Neuronal stem cell (in vitro differentiated cells): ENCODE data around the gene PTPRCAP.

Experiments
- DNase-seq: peaks from one replicate; pipeline ENCODE4 v3.0.0-alpha.2; 2013; ENCODE audit warnings: low spot score
- H2AFZ ChIP-seq: one replicate; pipeline ENCODE4 v1.6.1; 2013; ENCODE audit warnings: mild to moderate bottlenecking, low read length, inconsistent platforms
- H2AK5ac ChIP-seq: 2 replicates; pipeline ENCODE4 v1.6.1; 2013; ENCODE audit warnings: low read depth, mild to moderate bottlenecking, inconsistent platforms, low read length, moderate library complexity, mixed read lengths
- H2BK120ac ChIP-seq: 2 replicates; pipeline ENCODE4 v1.6.1; 2013; ENCODE audit warnings: low read depth, mild to moderate bottlenecking, inconsistent platforms, low read length, moderate library complexity, mixed read lengths
- H2BK12ac ChIP-seq: one replicate; pipeline ENCODE4 v1.6.1; 2013; ENCODE audit warnings: low read length, inconsistent platforms
- H2BK15ac ChIP-seq: 2 replicates; pipeline ENCODE4 v1.6.1; 2013; ENCODE audit warnings: mild to moderate bottlenecking, low read length, inconsistent platforms, mixed read lengths
- H2BK5ac ChIP-seq: one replicate; pipeline ENCODE4 v1.6.1; 2013; ENCODE audit warnings: inconsistent platforms, mild to moderate bottlenecking, low read length, moderate library complexity
- H3K14ac ChIP-seq: one replicate; pipeline ENCODE4 v1.6.1; 2013; ENCODE audit warnings: low read length, inconsistent platforms
- H3K18ac ChIP-seq: 2 replicates; pipeline ENCODE4 v1.6.1; 2013; ENCODE audit warnings: low read length, inconsistent platforms
- H3K23ac ChIP-seq: 2 replicates; pipeline ENCODE4 v1.6.1; 2013; ENCODE audit warnings: low read depth, mild to moderate bottlenecking, mixed read lengths, low read length, inconsistent platforms; ENCODE audit not compliant: poor library complexity
- H3K27ac ChIP-seq: replicated peaks from 3 replicates; pipeline ENCODE4 v1.5.1; 2013; ENCODE audit warnings: low read length, inconsistent platforms
- H3K27me3 ChIP-seq, 3 experiments: 2 replicates each; pipeline ENCODE4 v1.6.1; 2013; ENCODE audit warnings: low read length in 3 of 3, mild to moderate bottlenecking in 2 of 3, inconsistent platforms in 1 of 3, low read depth in 1 of 3, mixed read lengths in 1 of 3, moderate library complexity in 1 of 3; ENCODE audit not compliant: control insufficient read depth in 3 of 3, insufficient read depth in 3 of 3
- H3K36me3 ChIP-seq, 2 donors: replicated peaks in 1 of 2; 2 replicates each; pipeline ENCODE4 v1.6.1; 2013; ENCODE audit warnings: low read length in 2 of 2; ENCODE audit not compliant: control insufficient read depth in 2 of 2, insufficient read depth in 2 of 2
- H3K4ac ChIP-seq: 2 replicates; pipeline ENCODE4 v1.6.1; 2013; ENCODE audit warnings: inconsistent platforms, mild to moderate bottlenecking, low read length, moderate library complexity
- H3K4me1 ChIP-seq, 2 donors: 1 replicate in 1 of 2; 2 replicates in 1 of 2; pipeline ENCODE4 v1.6.1; 2013; ENCODE audit warnings: low read length in 2 of 2, low read depth in 1 of 2; ENCODE audit not compliant: control insufficient read depth in 2 of 2, insufficient read depth in 1 of 2
- H3K4me2 ChIP-seq: one replicate; pipeline ENCODE4 v1.6.1; 2013; ENCODE audit warnings: mild to moderate bottlenecking, low read length, inconsistent platforms; ENCODE audit not compliant: insufficient read depth, poor library complexity, severe bottlenecking
- H3K4me3 ChIP-seq, 2 donors: 2 replicates each; pipeline ENCODE4 v1.5.1; 2013; ENCODE audit warnings: low read length in 2 of 2, mild to moderate bottlenecking in 2 of 2, inconsistent platforms in 1 of 2, moderate library complexity in 1 of 2
- H3K79me1 ChIP-seq: one replicate; pipeline ENCODE4 v1.6.1; 2013; ENCODE audit warnings: low read depth, mild to moderate bottlenecking, inconsistent platforms, low read length, moderate library complexity
- H3K9ac ChIP-seq: one replicate; pipeline ENCODE4 v1.6.1; 2013; ENCODE audit warnings: mild to moderate bottlenecking, low read depth, low read length, inconsistent platforms; ENCODE audit not compliant: poor library complexity
- H3K9me3 ChIP-seq, 2 donors: replicated peaks in 1 of 2; 2 replicates each; pipeline versions ENCODE3 to v1.6.1; 2013; ENCODE audit warnings: low read length in 2 of 2, mild to moderate bottlenecking in 2 of 2, inconsistent platforms in 1 of 2, low read depth in 1 of 2, mixed read lengths in 1 of 2, moderate library complexity in 1 of 2; ENCODE audit not compliant: control insufficient read depth in 2 of 2, insufficient read depth in 1 of 2
- H4K8ac ChIP-seq: one replicate; pipeline ENCODE4 v1.6.1; 2013; ENCODE audit warnings: low read depth, mild to moderate bottlenecking, inconsistent platforms, low read length, moderate library complexity
- H4K91ac ChIP-seq: one replicate; pipeline ENCODE4 v1.6.1; 2013; ENCODE audit warnings: low read length, low read depth, mild to moderate bottlenecking, inconsistent platforms; ENCODE audit not compliant: poor library complexity
- WGBS, 2 donors: extraction: QIAGEN DNeasy Blood & Tissue Kit; methylation state at CpG; one replicate each; pipeline ENCODE4 v1.1.7; 2013; ENCODE audit warnings: missing lambda C conversion rate in 2 of 2, mixed read lengths in 1 of 2; ENCODE audit not compliant: insufficient read length in 2 of 2, insufficient replicate concordance in 1 of 2; ENCODE audit errors: extremely low coverage in 2 of 2; 5-methylcytosine and 5-hydroxymethylcytosine counted together

Gene PTPRCAP

DNA sequence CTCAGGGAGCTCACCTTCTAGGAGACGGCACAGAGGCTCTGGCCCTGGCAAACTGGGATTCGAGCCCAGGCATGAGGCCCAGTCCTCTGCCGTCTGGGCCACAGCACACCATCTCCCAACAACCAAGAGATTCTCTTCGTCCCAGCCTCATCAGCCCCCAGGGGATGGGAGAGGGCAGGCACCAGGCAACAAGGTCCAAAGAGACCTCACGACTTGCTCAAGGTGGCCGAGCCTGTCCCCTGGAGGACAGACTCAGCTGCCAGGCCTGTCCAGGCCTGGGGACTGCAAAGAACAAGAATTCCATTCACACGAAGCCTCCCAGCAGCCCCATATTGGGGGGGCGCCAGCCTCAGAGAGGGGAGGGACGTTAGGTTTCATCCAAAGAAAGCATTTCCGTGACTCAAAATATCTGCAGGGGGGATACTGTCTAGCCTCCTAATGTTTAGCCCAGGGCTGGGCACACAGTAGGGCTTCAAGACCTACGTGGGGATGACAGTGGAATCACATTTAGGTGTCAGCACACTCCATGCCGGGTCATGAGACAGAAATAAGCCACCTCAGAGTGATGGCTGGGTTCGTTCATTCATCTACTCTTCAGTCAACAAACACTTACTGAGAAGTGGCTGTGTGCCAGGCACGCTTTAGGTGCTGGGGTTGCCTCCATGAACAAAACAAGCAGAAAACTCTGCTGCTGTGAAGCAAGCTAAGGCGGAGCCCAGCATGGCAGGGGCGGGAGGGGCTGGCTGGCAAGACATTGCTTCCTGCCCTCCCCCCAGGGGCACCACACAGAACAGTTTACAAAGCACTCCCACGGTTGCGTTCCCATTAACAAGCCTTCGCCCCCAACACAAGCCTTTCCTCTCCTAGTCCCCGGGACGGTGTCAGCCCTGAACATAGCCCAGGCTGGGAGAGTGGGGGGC lies 20.8 kb downstream of the PTPRCAP start:
- WGBS, 2 donors: no CpG with 5 or more reads among the region's 21 CpGs
- Histone ChIP-seq H3K14ac (no peak overlapping the region), H3K27me3 (peaks cover 0 to 27% (median 2%) of the 10 kb centered on the region in 3 experiments), H4K8ac (no peak overlapping the region), H3K79me1 (peaks cover 2% of the 10 kb centered on the region), H3K18ac (no peak overlapping the region), H3K4me3 (no peak overlapping the region), H3K36me3 (no peaks in the 10 kb centered on the region), H3K9me3 (no peaks in the 10 kb centered on the region), H2BK120ac (no peak overlapping the region), H3K9ac (no peak overlapping the region), H3K4me2 (no peak overlapping the region), H2AK5ac (peak overlapping the region; percentile 66), H2AFZ (no peak overlapping the region), H2BK15ac (no peak overlapping the region), H4K91ac (no peak overlapping the region), H3K4me1 (peaks cover 10 to 16% of the 10 kb centered on the region in 2 donors), H3K23ac (peak overlapping the region; percentile 65), H3K27ac (no peak overlapping the region), H3K4ac (no peak overlapping the region), H2BK5ac (peak overlapping the region; percentile 66), H2BK12ac (peak overlapping the region; percentile 73)
- no peak for DNase-seq

DNA sequence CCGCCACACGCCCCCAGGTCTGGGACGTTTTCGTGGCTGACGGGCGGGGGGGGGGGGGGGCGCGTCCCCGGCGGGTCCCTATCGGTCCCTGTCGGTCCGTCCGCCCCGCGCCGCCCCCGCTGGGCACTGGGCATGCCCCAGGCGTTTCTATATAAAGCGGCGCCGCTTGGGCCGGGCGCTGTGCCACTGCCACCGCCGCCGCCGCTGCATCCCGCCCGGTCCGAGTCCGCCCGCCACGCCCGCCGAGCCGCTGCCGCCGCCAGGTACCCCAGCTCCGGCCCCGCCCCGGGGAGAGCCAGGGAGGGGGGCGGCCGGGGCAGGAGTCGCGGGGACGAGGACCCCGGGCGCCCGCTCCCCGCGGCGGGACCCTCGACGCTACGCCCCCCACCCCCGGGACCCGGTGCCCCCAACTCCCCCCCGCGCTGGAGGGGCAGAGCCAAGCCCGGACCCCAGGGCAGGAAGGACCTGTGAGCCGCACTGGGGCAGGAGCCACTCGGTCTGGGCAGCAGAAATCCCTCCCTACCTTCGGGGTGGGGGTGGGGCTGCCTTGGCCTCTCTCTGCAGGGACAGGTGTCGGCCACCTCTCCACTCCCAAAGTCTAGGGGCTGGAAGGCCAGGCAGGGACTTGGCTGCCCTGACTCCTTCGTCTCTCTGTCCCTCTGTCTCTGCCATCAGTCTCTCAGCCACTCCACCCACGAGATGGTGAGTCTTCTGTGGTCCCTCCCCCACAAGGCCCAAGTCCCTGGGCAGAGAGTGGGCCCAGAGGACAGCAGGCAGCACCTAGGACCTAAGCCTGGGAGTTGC lies 21.8 kb downstream of the PTPRCAP start, which contains the start of gene CARNS1:
CARNS1 (plus strand) TSS at position 178 of the 804 bp plus-strand sequence; CDS start at position 700, 522 bp downstream.
- H3K27me3 ChIP-seq: peaks cover 0 to 27% (median 2%) of the 10 kb centered on the region in 3 experiments
- peak within 1 kb of the TSS; percentile 85 for H3K18ac ChIP-seq
- H2BK12ac ChIP-seq: no peak within 1 kb of the TSS
- no CpG with 5 or more reads among the region's 67 CpGs for WGBS, 2 donors
- H3K9ac ChIP-seq: peak within 1 kb of the TSS; percentile 17
- H4K91ac ChIP-seq: no peak within 1 kb of the TSS
- H3K4me2 ChIP-seq: peak within 1 kb of the TSS; percentile 52
- H2AK5ac ChIP-seq: peak within 1 kb of the TSS; percentile 66
- no peak within 1 kb of the TSS for H2BK5ac ChIP-seq
- H3K27ac ChIP-seq: no peak within 1 kb of the TSS
- peaks cover 10 to 22% of the 10 kb centered on the region in 2 donors for H3K4me1 ChIP-seq
- H2AFZ ChIP-seq: no peak within 1 kb of the TSS
- no peaks in the 10 kb centered on the region for H3K36me3 ChIP-seq
- H3K9me3 ChIP-seq: no peaks in the 10 kb centered on the region
- H3K14ac ChIP-seq: no peak within 1 kb of the TSS
- H4K8ac ChIP-seq: no peak within 1 kb of the TSS
- no peak within 1 kb of the TSS for H2BK120ac ChIP-seq
- peaks cover 2% of the 10 kb centered on the region for H3K79me1 ChIP-seq
- no peak within 1 kb of the TSS for H3K4ac ChIP-seq
- H2BK15ac ChIP-seq: no peak within 1 kb of the TSS
- H3K23ac ChIP-seq: peak within 1 kb of the TSS; percentile 77
- H3K4me3 ChIP-seq: peak within 1 kb of the TSS in 1 of 2 donors; percentile 67
- DNase-seq: no peak

DNA sequence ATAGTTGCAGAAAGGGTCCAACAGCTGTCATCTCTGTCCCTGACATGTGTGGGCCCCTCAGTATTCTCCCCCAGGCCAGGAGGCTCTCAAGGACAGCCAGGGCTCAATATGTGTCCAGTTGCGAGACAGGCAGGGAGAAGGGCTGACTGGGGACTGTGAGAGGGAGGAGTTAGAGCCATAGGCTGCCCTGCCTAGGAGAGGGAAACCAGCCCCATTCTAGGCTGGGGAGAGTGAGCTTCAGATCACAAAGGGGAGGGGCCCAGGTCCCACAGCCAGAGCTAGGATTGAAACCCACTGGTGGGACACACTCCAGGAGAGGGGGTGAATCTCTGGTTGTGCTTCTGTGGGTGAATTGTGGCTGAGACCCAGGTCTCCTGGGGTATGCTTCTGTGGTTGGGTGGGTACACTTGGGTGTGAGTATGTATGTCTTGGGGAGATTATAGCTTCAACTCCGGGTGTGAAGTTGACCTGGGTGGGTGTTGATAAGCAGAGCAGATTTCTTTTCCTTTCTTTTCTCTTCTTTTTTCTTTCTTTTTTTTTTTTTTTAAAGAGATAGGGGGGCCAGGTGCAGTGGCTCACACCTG lies 24.1 kb downstream of the PTPRCAP start:
- no peaks in the 10 kb centered on the region for H3K9me3 ChIP-seq
- no CpG with 5 or more reads among the region's 2 CpGs for WGBS, 2 donors

More for the DNA sequence above, 24.1 kb downstream of the PTPRCAP start:
- Histone ChIP-seq H2AK5ac (no peak overlapping the region), H3K4me2 (no peak overlapping the region), H3K36me3 (no peaks in the 10 kb centered on the region), H3K14ac (no peak overlapping the region), H3K4ac (no peak overlapping the region), H2BK15ac (no peak overlapping the region), H3K4me1 (peaks cover 6 to 20% of the 10 kb centered on the region in 2 donors), H4K8ac (no peak overlapping the region), H2BK12ac (no peak overlapping the region), H3K79me1 (peaks cover 2% of the 10 kb centered on the region), H3K27ac (no peak overlapping the region), H3K4me3 (no peak overlapping the region), H3K9ac (no peak overlapping the region), H4K91ac (no peak overlapping the region), H3K23ac (no peak overlapping the region), H2BK120ac (no peak overlapping the region), H3K18ac (no peak overlapping the region), H2BK5ac (no peak overlapping the region), H3K27me3 (peaks cover 0 to 18% (median 2%) of the 10 kb centered on the region in 3 experiments), H2AFZ (no peak overlapping the region)
- no peak for DNase-seq
